Measurements from ENCODE around the gene CYP8B1. TPM values are rescaled to one million over a fixed set of nuclear protein-coding genes. Genes with fewer than 3 reads are reported as not detected.

CYP8B1 gene
- total and polyA plus RNA-seq, 2 of the 8 experiments (the other 6 are each of a cell fraction or from before 2014, with no cell fraction given), result not detected

- TF ChIP-seq POLR2AphosphoS5 (IDR thresholded peaks at IDR 0.05; ENCODE audit: low read depth, low read length) (no peak), SRF (IDR thresholded peaks at IDR 0.05; ENCODE audit: low read depth, low read length) (no peak), KDM1A (IDR thresholded peaks at IDR 0.05; ENCODE audit: borderline replicate concordance, low read length) (no peak), HDAC2 (IDR thresholded peaks at IDR 0.05; ENCODE audit: borderline replicate concordance in 1 of 2, low read depth in 2 of 2, low read length in 2 of 2) (no peak), SAP30 (IDR thresholded peaks at IDR 0.05; ENCODE audit: insufficient read depth, insufficient replicate concordance, low read length) (no peak), CBX8 (IDR thresholded peaks at IDR 0.05; ENCODE audit: borderline replicate concordance, low read depth, low read length) (no peak), MAFK (IDR thresholded peaks at IDR 0.05; ENCODE audit: low read depth, low read length) (no peak), CEBPB (IDR thresholded peaks at IDR 0.05; ENCODE audit: low read depth, low read length) (no peak), CHD2 (IDR thresholded peaks at IDR 0.05; ENCODE audit: low read length) (no peak), TAF7 (optimal IDR thresholded peaks at IDR 0.05; ENCODE audit: borderline replicate concordance, low read depth, low read length) (no peak), BCL11A (IDR thresholded peaks at IDR 0.05; ENCODE audit: low read depth in 2 of 2, low read length in 2 of 2) (no peak), POLR2A (IDR thresholded peaks at IDR 0.05; ENCODE audit: control extremely low read depth in 1 of 2, low read depth in 2 of 2, low read length in 2 of 2) (no peak), TCF12 (IDR thresholded peaks at IDR 0.05; ENCODE audit: low read depth, low read length) (no peak), SIX5 (IDR thresholded peaks at IDR 0.05; ENCODE audit: low read depth, low read length) (no peak), BACH1 (IDR thresholded peaks at IDR 0.05; ENCODE audit: low read length) (no peak)
Measured at GRCh38 chr3:42831321-42831713, 44.4 kb downstream of the CYP8B1 start (continued).

All from H1 (cell line).